Measurements from ENCODE around the gene NCOR2. TPM values are rescaled to one million over a fixed set of nuclear protein-coding genes. Genes with fewer than 3 reads are reported as not detected.

NCOR2 gene
- polyA plus RNA-seq, 1 donor (not counting 4 experiments of a cell fraction or from before 2014, with no cell fraction given), result 4.7 TPM

DNA sequence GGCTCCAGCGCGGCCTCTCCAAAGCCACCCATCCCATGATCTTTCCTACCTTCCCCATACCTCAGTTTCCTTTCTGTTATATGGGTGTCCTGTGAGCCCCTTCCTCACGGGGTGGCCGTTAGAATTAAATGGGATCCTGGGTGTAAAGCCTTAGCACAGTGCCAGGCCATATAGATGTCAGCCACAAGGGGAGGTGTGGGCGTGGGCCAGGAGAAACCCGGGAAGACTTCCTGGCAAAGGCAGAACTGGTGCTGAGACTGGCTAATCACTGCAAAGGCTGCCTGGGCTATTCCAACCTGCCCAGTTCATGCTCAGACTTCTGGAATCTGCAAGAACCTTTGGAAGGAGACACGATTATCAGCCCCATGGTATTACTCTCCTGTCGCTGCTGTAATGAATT lies 11.0 kb upstream of the NCOR2 start:
- dilution Hi-C loops (cut with MboI; ENCODE audit: extremely low pct_ligation_motif_present, low sequenced_read_pairs), result no loop called here
- H3K9me3 ChIP-seq (ENCODE audit: control insufficient read depth, low read depth, low read length), result peaks cover 20% of the 10 kb centered on the region
- H3K4me1 ChIP-seq (ENCODE audit: control insufficient read depth, extremely low read depth, insufficient read depth, low read length), result peaks cover 20% of the 10 kb centered on the region
- H3K4me2 ChIP-seq (ENCODE audit: control insufficient read depth, extremely low read depth, insufficient read depth, low read depth, low read length), result peak overlapping the region; percentile 52
- TF ChIP-seq EZH2 (IDR thresholded peaks at IDR 0.05; ENCODE audit: low read length), result no peak
- TF ChIP-seq, protein P1, sequence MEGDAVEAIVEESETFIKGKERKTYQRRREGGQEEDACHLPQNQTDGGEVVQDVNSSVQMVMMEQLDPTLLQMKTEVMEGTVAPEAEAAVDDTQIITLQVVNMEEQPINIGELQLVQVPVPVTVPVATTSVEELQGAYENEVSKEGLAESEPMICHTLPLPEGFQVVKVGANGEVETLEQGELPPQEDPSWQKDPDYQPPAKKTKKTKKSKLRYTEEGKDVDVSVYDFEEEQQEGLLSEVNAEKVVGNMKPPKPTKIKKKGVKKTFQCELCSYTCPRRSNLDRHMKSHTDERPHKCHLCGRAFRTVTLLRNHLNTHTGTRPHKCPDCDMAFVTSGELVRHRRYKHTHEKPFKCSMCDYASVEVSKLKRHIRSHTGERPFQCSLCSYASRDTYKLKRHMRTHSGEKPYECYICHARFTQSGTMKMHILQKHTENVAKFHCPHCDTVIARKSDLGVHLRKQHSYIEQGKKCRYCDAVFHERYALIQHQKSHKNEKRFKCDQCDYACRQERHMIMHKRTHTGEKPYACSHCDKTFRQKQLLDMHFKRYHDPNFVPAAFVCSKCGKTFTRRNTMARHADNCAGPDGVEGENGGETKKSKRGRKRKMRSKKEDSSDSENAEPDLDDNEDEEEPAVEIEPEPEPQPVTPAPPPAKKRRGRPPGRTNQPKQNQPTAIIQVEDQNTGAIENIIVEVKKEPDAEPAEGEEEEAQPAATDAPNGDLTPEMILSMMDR (optimal IDR thresholded peaks at IDR 0.05 in 1 of 3, IDR thresholded peaks at IDR 0.05 in 1 of 3, conservative IDR thresholded peaks at IDR 0.05 in 1 of 3; ENCODE audit: extremely low read depth in 1 of 3, insufficient read depth in 2 of 3, low read length in 3 of 3), result peak; percentile 59 to 63 (median 61)
- peak overlapping the region; percentile 18 for H3K9ac ChIP-seq (ENCODE audit: control insufficient read depth, extremely low read depth, insufficient read depth, low read length)
- H3K9me1 ChIP-seq (ENCODE audit: control insufficient read depth, extremely low read depth, insufficient read depth, low read length), result no peaks in the 10 kb centered on the region
- peak overlapping the region; percentile 40 for H3K27ac ChIP-seq (ENCODE audit: control insufficient read depth, insufficient read depth, low read length)
- H3K79me2 ChIP-seq (ENCODE audit: control insufficient read depth, insufficient read depth, low read length), result no peaks in the 10 kb centered on the region
- H3K36me3 ChIP-seq (ENCODE audit: control insufficient read depth in 2 of 2, extremely low read depth in 1 of 2, insufficient read depth in 2 of 2, low read length in 2 of 2), result no peaks in the 10 kb centered on the region
- peak overlapping the region in 1 of 3 experiments; percentile 37 for H3K4me3 ChIP-seq (ENCODE audit: control insufficient read depth in 2 of 3, extremely low read depth in 1 of 3, insufficient read depth in 2 of 3, low read depth in 1 of 3, low read length in 3 of 3)
- DNase-seq (ENCODE audit: low read depth, low spot score), result no peak
- H2AFZ ChIP-seq (ENCODE audit: control insufficient read depth, low read length), result peak overlapping the region; percentile 20
- H4K20me1 ChIP-seq (ENCODE audit: control insufficient read depth, extremely low read depth, insufficient read depth, low read length), result no peaks in the 10 kb centered on the region
- no peak for FAIRE-seq
- no peaks in the 10 kb centered on the region for H3K27me3 ChIP-seq (ENCODE audit: control insufficient read depth, extremely low read depth, insufficient read depth, low read length)

DNA sequence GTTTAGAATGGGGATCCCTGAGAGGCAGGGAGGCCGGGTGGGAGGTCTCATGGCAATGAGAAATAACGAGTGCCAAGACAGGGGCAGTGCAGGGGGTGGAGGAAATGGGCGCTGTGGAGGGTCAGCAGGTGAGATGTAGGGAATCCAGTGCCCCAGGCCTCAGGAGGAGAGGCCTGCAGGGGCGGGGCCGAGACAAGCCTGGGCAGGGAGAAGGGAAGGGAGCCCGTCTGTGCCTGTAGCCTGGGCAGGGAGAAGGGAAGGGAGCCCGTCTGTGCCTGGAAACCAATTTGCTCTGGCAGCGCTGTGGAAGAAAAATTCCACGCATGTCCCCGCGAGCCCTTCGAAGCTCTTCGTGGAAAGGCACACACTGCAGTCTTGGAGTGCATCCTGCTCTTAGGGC lies 10.6 kb upstream of the NCOR2 start:
- dilution Hi-C loops (cut with MboI; ENCODE audit: extremely low pct_ligation_motif_present, low sequenced_read_pairs), result no loop called here
- DNase-seq (ENCODE audit: low read depth, low spot score) (no peak), FAIRE-seq (peak; percentile 97)
- Histone ChIP-seq H3K79me2 (ENCODE audit: control insufficient read depth, insufficient read depth, low read length) (no peaks in the 10 kb centered on the region), H3K27me3 (ENCODE audit: control insufficient read depth, extremely low read depth, insufficient read depth, low read length) (no peaks in the 10 kb centered on the region), H3K9ac (ENCODE audit: control insufficient read depth, extremely low read depth, insufficient read depth, low read length) (peak overlapping the region; percentile 18), H3K9me1 (ENCODE audit: control insufficient read depth, extremely low read depth, insufficient read depth, low read length) (no peaks in the 10 kb centered on the region), H3K4me1 (ENCODE audit: control insufficient read depth, extremely low read depth, insufficient read depth, low read length) (peaks cover 20% of the 10 kb centered on the region), H2AFZ (ENCODE audit: control insufficient read depth, low read length) (peak overlapping the region; percentile 20), H3K27ac (ENCODE audit: control insufficient read depth, insufficient read depth, low read length) (peak overlapping the region; percentile 40), H3K4me2 (ENCODE audit: control insufficient read depth, extremely low read depth, insufficient read depth, low read depth, low read length) (peak overlapping the region; percentile 52), H4K20me1 (ENCODE audit: control insufficient read depth, extremely low read depth, insufficient read depth, low read length) (no peaks in the 10 kb centered on the region), H3K4me3 (ENCODE audit: control insufficient read depth in 2 of 3, extremely low read depth in 1 of 3, insufficient read depth in 2 of 3, low read depth in 1 of 3, low read length in 3 of 3) (peak overlapping the region in 1 of 3 experiments; percentile 37), H3K9me3 (ENCODE audit: control insufficient read depth, low read depth, low read length) (peaks cover 20% of the 10 kb centered on the region), H3K36me3 (ENCODE audit: control insufficient read depth in 2 of 2, extremely low read depth in 1 of 2, insufficient read depth in 2 of 2, low read length in 2 of 2) (no peaks in the 10 kb centered on the region)
- TF ChIP-seq EZH2 (IDR thresholded peaks at IDR 0.05; ENCODE audit: low read length), result no peak
- TF ChIP-seq, protein P1 (optimal IDR thresholded peaks at IDR 0.05 in 1 of 3, IDR thresholded peaks at IDR 0.05 in 1 of 3, conservative IDR thresholded peaks at IDR 0.05 in 1 of 3; ENCODE audit: extremely low read depth in 1 of 3, insufficient read depth in 2 of 3, low read length in 3 of 3), result no peak

All from keratinocyte (primary cell).